Mucosa of descending colon (tissue), 3 donors: ENCODE data around the gene PLEKHH3. TPM values are rescaled to one million over a fixed set of nuclear protein-coding genes. Genes with fewer than 3 reads are reported as not detected.

Source experiments
- ATAC-seq: fragments of 200-7000 bp; cut with Tn5 transposase; one replicate; pipeline ENCODE4 v1.9.1; 2020; ENCODE audit warnings: mild to moderate bottlenecking, moderate library complexity
- DNase-seq, 3 donors: peaks; one replicate each; pipeline ENCODE4 v3.0.0-alpha.2; 2020
- H3K36me3 ChIP-seq: fragments of 200-600 bp; one replicate; pipeline ENCODE4 v1.8.0; 2021; ENCODE audit warnings: low read depth, mild to moderate bottlenecking
- H3K4me1 ChIP-seq: fragments of 200-600 bp; one replicate; pipeline ENCODE4 v1.8.0; 2021; ENCODE audit warnings: low read depth, mild to moderate bottlenecking
- H3K4me3 ChIP-seq: fragments of 200-600 bp; one replicate; pipeline ENCODE4 v1.8.0; 2021; ENCODE audit warnings: mild to moderate bottlenecking
- H3K9me3 ChIP-seq: fragments of 200-600 bp; one replicate; pipeline ENCODE4 v1.8.0; 2021; ENCODE audit warnings: mild to moderate bottlenecking
- intact Hi-C, 2 donors: fragments of 100-400 bp; cut with DNase I in 1 of 2; cut with micrococcal nuclease in 1 of 2; formaldehyde crosslinking; loops; one replicate each; pipeline versions ENCODE4 v1.11.0 to v1.11.1; 2022; cut with DNase I, micrococcal nuclease
- total RNA-seq, 3 donors: library from RNA; stranded (reverse); fragmentation: NEBNext Ultra II Directional in 2 of 3; extraction: Animal tissue kit (Norgen Biotek cat#: 25700) in 2 of 3; gene quantifications; one replicate each; pipeline versions ENCODE4 v1.2.1 to v1.2.4, GENCODE V29; 2021 to 2023
- TF ChIP-seq, protein P1 (sequence below): fragments of 200-600 bp; IDR thresholded peaks from one replicate; pipeline ENCODE4 v1.8.0; 2022; ENCODE audit warnings: antibody characterized with exemption, mild to moderate bottlenecking
- donor health status: DM: no; HTN: no; CAD: no; lungs with moderate emphysema.
- donor health status: DM: no; HTN: no; CAD: no.
- donor health status: DM: no; HTN: yes; CAD: no.

Gene PLEKHH3
- total RNA-seq, 3 donors from 2014 or later, result 4.3 to 27.5 (median 10.4) TPM

DNA sequence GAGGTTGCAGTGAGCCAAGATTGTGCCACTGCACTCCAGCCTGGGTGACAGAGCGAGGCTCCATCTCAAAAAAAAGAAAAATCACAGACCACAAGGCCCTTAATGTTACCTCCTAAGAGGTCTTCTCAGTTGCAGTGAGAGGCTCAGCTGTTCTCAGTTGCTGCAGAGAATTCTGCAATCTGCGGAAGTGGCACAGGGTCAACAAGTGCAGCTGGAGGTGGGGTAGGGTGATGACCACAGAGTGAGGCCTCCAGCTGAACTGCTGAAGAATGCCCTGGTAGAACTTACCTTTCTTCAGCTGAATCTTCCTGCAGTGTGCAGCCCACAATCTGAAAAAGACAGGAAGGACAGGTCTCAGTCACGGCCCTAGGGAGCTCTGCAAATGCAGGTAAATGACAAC, 31.8 kb upstream of the PLEKHH3 start:
- TF ChIP-seq, protein P1, sequence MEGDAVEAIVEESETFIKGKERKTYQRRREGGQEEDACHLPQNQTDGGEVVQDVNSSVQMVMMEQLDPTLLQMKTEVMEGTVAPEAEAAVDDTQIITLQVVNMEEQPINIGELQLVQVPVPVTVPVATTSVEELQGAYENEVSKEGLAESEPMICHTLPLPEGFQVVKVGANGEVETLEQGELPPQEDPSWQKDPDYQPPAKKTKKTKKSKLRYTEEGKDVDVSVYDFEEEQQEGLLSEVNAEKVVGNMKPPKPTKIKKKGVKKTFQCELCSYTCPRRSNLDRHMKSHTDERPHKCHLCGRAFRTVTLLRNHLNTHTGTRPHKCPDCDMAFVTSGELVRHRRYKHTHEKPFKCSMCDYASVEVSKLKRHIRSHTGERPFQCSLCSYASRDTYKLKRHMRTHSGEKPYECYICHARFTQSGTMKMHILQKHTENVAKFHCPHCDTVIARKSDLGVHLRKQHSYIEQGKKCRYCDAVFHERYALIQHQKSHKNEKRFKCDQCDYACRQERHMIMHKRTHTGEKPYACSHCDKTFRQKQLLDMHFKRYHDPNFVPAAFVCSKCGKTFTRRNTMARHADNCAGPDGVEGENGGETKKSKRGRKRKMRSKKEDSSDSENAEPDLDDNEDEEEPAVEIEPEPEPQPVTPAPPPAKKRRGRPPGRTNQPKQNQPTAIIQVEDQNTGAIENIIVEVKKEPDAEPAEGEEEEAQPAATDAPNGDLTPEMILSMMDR, result no peak
- DNase-seq, result no peak
- Histone ChIP-seq H3K9me3 (no peaks in the 10 kb centered on the region), H3K4me3 (no peak overlapping the region), H3K36me3 (peaks cover 3% of the 10 kb centered on the region), H3K4me1 (no peaks in the 10 kb centered on the region)
- intact Hi-C loops, result no loop called here
- ATAC-seq, result no peak

DNA sequence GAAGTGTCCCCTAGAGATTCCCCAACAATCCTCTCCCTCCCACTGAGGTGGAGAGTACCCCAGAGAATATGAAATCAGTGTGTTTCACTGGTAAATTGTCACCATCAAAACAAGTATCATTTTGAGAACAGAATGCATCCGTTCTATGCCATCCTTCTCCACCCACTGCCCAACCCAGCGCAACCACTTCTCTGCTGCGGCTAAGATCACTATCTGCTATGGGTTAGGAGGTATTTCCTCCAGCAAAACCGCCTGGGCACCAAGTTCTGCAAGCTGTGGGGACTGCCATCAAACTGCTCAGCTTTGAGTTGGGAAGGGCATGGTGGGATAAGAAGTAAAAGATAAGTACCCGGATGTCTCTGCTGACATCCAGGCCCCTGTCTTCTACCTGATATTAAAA, 29.9 kb upstream of the PLEKHH3 start:
- Histone ChIP-seq H3K36me3 (peaks cover 3% of the 10 kb centered on the region), H3K4me3 (no peak overlapping the region), H3K4me1 (no peaks in the 10 kb centered on the region), H3K9me3 (no peaks in the 10 kb centered on the region)
- TF ChIP-seq, protein P1, result no peak
- DNase-seq (no peak), ATAC-seq (no peak)
- intact Hi-C loops, result no loop called here

DNA sequence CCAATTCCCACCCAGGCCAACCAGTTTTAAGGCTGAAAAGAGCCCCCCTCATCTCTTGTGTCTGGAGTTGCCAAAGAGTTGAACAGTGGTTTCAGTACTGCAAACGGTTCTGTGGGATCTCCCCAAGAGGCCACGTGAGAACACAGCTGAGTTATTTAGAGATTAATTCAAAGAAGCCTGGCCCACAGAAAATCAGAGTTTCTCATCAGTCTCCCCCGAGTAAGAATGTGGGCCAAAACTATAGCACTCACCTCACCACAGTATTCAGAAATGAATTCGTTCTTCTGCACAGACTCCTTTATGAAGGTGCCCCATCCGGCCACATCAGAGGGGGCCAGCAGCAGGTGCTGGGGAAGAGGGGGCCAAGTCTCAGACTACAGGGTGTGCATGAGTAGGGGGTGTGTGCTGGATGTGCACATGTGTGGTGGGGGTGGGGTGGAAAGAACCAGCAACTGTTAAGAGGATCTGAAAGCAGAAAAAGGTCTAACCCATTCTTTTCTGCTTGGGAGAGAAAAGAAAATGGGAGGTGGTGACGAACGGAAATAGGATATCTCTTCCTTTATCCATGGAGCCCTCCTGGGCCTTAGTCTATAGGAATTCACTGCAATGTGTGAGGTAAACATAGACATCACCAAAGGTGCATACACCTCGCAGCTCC, 28.2 kb upstream of the PLEKHH3 start:
- no peak overlapping the region for H3K4me3 ChIP-seq
- intact Hi-C loops, result no loop called here
- TF ChIP-seq, protein P1, result no peak
- H3K4me1 ChIP-seq, result no peaks in the 10 kb centered on the region
- no peak for ATAC-seq
- no peaks in the 10 kb centered on the region for H3K9me3 ChIP-seq
- peaks cover 3% of the 10 kb centered on the region for H3K36me3 ChIP-seq
- DNase-seq, result no peak

DNA sequence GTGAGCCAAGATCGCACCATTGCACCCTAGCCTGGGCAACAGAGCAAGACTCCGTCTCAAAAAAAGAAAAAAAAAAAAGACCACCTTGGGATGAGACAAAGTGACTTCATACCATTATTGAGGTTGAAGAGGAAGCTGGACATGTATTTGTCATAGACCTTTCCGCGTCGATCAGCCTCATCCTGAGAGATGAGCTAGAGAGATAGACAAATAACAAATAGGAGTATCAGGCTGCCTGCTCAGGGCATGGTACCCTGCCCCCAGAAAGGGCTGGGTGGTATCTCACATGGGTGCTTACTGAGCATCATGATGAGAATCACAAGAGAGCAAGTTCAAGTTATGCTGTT, 27.7 kb upstream of the PLEKHH3 start:
- intact Hi-C loops, result no loop called here
- H3K4me1 ChIP-seq, result no peaks in the 10 kb centered on the region
- no peak for ATAC-seq
- peaks cover 3% of the 10 kb centered on the region for H3K36me3 ChIP-seq
- no peak overlapping the region for H3K4me3 ChIP-seq
- no peaks in the 10 kb centered on the region for H3K9me3 ChIP-seq
- DNase-seq, result no peak
- TF ChIP-seq, protein P1, result no peak

DNA sequence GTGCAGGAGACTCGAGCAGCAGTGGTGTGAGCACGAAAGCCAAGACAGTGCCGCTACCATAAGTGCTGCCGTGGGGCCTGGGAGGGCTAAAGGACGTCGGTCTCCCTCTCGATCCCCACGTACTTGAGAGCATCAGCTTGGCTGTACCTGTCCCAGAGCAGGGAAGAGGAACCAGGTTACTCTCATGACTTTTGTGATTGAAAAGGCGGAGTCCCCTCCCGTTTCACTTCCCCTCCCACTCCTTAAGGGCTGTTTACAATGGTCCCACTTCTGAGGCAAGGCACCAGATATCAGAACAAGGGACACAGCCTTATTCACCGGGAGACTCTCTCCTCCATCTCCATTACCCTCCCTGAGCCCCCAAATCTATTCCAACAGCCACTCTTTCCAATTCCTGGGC, 25.7 kb upstream of the PLEKHH3 start:
- Histone ChIP-seq H3K9me3 (no peaks in the 10 kb centered on the region), H3K36me3 (peaks cover 3% of the 10 kb centered on the region), H3K4me3 (no peak overlapping the region), H3K4me1 (no peaks in the 10 kb centered on the region)
- intact Hi-C loops, result no loop called here
- DNase-seq (no peak), ATAC-seq (no peak)
- TF ChIP-seq, protein P1, result no peak
